RWPE1 (cell line): ENCODE measurements around the gene LRMDA.

Experiments used
- CTCF ChIA-PET: fragments of 350-600 bp; sonication (Branson Sonifier 250); formaldehyde crosslinking; extraction: SDS; loops from one replicate; lab custom pipeline; 2021; lab: Yijun Ruan, JAX
- POLR2A ChIA-PET: fragments of 400-600 bp; formaldehyde crosslinking; extraction: SDS; loops from one replicate; lab custom pipeline; 2020; ENCODE audit warnings: antibody characterized with exemption; ENCODE audit not compliant: low non-redundant PET; lab: Yijun Ruan, JAX
- DNase-seq: peaks from one replicate; pipeline ENCODE4 v3.0.0; 2012; ENCODE audit warnings: low spot score
- H3K27ac ChIP-seq: fragments of 450-650 bp; 2 replicates; pipeline ENCODE4 v1.5.1; 2017
- TF ChIP-seq, protein P1 (sequence below): fragments of 450-650 bp; conservative IDR thresholded peaks from 2 replicates; pipeline ENCODE4 v1.5.1; 2017; ENCODE audit warnings: low read depth, mild to moderate bottlenecking

The LRMDA gene

DNA sequence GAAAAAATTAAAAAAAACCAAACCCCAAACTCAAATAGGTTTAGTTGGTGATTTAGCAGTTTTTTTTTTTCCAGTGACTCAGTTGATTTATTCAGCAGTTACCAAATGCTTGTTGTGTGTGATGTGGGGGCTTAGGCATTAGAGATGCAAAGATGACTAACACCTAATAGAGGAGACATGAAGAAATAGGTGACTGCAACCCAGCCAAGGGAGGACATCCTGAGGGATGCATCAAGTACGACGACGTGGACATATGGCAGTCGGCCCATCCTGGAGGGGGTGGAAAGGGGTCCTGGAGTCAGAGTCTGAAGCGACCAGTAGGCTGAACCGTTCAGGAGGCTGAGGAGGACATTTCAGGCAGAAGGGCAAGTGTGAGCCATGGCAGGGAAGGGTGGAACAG lies 35.5 kb downstream of the LRMDA start:
- ChIA-PET POLR2A (no interaction called here), CTCF (no interaction called here)
- DNase-seq, result peak; percentile 20
- no peak overlapping the region for H3K27ac ChIP-seq
- TF ChIP-seq, protein P1, sequence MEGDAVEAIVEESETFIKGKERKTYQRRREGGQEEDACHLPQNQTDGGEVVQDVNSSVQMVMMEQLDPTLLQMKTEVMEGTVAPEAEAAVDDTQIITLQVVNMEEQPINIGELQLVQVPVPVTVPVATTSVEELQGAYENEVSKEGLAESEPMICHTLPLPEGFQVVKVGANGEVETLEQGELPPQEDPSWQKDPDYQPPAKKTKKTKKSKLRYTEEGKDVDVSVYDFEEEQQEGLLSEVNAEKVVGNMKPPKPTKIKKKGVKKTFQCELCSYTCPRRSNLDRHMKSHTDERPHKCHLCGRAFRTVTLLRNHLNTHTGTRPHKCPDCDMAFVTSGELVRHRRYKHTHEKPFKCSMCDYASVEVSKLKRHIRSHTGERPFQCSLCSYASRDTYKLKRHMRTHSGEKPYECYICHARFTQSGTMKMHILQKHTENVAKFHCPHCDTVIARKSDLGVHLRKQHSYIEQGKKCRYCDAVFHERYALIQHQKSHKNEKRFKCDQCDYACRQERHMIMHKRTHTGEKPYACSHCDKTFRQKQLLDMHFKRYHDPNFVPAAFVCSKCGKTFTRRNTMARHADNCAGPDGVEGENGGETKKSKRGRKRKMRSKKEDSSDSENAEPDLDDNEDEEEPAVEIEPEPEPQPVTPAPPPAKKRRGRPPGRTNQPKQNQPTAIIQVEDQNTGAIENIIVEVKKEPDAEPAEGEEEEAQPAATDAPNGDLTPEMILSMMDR, result no peak

DNA sequence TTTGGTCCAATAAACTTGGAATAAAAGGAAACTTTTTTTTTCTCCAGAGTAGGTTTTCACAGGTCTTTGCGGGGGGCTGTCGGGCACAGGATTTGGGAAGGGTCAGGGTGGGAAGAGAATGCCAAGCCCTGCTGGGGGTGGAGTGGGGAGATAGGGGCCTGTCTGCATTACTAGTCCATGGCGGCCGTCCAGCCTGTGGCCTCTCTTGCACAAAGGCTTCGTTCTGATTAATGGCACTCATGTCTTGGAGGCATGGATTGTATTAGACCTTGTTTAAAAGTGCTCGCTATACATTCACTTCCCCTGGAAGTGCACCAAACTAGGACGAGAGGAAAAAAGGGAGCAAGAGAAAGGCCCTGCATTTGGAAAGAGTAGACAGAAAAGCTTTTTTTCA lies 37.2 kb downstream of the LRMDA start:
- peak overlapping the region; percentile 95 for H3K27ac ChIP-seq
- ChIA-PET POLR2A (no interaction called here), CTCF (no interaction called here)
- DNase-seq, result no peak
- TF ChIP-seq, protein P1, result no peak

DNA sequence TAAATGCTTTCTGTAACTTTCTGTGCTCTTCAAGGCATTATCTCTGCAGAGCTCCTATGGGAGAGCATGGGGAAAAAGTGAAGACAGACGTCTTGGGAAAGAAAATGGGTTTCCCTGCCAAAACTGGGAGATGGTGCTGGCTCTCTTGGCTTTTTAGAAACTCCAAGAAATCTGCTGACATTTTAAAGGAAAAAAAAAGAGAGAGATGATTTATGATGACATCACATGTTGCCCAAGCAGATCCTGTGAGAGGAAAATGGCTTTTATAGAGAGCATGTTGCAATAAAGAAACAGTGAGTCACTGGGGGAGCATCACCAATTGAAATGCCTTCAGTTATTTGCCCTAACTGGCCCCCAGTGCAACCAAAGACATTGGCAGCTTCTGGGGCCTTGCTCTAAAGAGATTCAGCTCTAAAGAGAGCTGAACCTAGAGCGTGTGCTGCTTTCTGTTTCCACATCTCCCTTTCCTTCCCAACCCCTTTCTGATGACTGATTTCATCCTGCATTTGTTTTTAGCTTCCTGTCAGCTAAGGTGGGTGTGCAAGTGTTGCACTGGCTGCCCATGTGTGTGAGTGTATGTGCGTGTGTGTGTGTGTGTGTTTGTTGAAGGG lies 37.7 kb downstream of the LRMDA start:
- ChIA-PET POLR2A (no interaction called here), CTCF (no interaction called here)
- H3K27ac ChIP-seq, result peak overlapping the region; percentile 95
- TF ChIP-seq, protein P1, result no peak
- DNase-seq, result peak; percentile 78

DNA sequence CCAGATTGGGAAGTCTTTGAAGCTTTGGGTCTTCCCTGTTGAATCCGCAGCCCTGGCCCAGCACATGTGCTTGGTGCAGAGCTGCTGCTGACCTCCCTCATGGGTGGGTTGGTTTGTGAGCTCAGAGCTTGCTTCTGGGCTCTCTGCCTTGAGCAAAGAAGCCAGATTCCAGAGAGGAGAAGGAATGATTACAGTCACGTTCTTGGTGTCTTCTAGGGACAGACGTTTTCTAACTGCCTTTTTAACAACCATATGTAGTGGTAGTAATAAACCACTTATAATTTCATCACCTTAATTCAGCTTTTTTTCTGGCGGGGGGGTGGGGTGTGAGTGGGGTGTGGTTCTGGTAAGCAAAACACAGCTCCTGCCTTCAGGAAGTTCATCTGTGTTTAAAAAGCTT lies 39.5 kb downstream of the LRMDA start:
- no peak for DNase-seq
- POLR2A ChIA-PET, result no interaction called here
- TF ChIP-seq, protein P1, result no peak
- CTCF ChIA-PET, result no interaction called here
- peak overlapping the region; percentile 95 for H3K27ac ChIP-seq

DNA sequence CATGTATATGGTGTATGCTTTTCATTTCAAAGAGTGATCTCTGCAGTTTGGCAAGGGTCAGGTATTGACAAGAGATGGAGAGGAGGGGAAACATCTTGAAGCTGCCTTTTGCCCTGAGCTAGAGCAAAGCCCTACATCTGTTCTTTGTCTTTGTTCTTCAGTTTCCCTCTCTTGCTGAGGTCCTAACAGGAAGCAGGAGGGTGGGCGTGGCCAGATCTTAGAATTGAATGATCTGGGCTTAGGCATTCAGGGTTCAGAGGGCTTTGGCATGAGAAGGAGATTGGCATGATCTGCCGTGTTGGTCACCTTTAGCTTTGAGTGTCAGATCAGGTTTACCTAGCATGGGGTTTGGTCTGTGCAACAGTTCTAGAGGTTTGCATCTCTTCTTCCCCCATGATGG lies 41.3 kb downstream of the LRMDA start:
- no peak overlapping the region for H3K27ac ChIP-seq
- POLR2A ChIA-PET, result no interaction called here
- CTCF ChIA-PET, result interaction anchor here (0.6 kb wide), 1 partner anchor 1633 kb away, joined by 4 read pairs; no protein-coding TSS in a partner anchor
- no peak for DNase-seq
- TF ChIP-seq, protein P1, result no peak

DNA sequence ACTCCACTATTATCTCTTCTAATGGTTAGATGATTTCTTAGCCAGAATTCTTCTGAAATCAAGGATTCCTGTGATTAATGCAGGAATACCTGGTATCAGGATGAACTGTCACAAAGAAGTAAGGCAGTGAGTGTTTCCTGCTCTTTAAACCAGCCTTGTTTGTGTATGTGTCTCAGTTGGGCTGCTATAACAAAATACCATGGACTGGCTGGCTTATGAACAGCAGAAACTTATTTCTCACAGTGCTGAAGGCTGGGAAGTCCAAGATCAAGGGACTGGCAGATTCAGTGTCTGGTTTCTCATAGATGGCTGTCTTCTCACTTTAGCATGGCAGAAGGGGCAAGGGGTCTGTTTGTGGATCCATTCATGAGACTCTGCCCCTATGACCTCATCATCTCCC lies 42.7 kb downstream of the LRMDA start:
- no peak overlapping the region for H3K27ac ChIP-seq
- POLR2A ChIA-PET, result no interaction called here
- DNase-seq, result no peak
- TF ChIP-seq, protein P1, result no peak
- CTCF ChIA-PET, result no interaction called here
